ENCODE measurements around the gene CCKAR.

Gene CCKAR

DNA sequence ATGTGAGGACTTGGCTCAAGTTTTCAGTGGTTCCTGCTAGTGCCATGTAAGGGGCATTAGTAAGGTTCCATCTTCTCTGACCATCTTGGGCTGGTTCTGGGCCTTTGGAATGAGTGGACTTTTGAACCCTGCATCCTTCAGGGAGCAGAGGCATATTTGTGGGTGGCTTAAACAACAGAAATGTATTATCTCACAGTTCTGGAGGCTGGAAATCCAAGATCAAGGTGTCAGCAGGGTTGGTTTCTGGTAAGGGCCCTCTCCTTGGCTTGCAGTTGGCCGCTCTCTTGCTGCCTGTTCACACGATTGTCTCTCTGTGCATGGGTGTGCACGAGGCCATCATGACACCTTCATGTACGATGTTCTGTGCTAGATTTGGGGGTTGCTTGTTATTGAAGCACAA lies 21.3 kb downstream of the CCKAR start:
- Histone ChIP-seq H3K36me3 (ENCODE audit: control insufficient read depth, insufficient read depth, low read length) (no peaks in the 10 kb centered on the region), H3K4me3 (ENCODE audit: low read depth, low read length) (no peak overlapping the region), H3K4me1 (ENCODE audit: control insufficient read depth, insufficient read depth, low read length) (peaks cover 3% of the 10 kb centered on the region; the same call in 1 of the 2 replicates), H3K27ac (ENCODE audit: low read depth, low read length) (no peak overlapping the region), H3K9ac (ENCODE audit: low read depth, low read length) (no peak overlapping the region), H3K9me3 (ENCODE audit: control insufficient read depth, insufficient read depth, low read length) (no peaks in the 10 kb centered on the region), H3K27me3 (ENCODE audit: control insufficient read depth, insufficient read depth, low read length) (no peaks in the 10 kb centered on the region)

DNA sequence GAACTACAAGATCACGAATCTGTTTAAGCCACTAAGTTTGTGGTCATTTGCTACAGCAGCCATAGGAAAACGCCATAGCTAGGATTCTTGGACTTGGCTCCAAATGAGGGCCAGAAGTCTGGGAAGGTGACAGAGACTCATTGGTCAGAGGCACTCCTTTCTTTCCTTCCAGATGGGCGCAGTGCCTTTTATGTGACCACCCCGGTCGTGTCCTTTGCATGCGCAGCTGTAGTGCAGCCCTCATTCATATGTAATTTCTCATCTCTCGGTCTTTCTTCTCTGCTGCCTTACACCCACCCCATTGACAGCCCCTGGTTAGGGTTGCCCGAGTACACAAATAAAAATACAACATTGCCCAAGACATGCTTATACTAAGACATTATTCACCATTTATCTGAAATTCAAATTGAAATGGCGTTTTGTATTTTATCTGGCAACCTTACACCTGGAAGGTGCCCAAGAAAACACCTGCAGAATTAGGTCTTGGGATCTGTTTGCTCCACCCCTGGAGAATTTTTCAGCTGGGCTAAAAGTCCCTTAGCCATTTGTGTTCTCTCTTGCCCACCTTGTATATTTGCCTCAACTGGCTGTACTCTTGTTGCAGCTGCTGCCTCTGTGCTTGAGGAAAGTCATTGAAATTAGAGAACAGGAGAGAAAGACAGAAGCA lies 21.9 kb downstream of the CCKAR start:
- Histone ChIP-seq H3K27me3 (ENCODE audit: control insufficient read depth, insufficient read depth, low read length) (no peaks in the 10 kb centered on the region), H3K9me3 (ENCODE audit: control insufficient read depth, insufficient read depth, low read length) (no peaks in the 10 kb centered on the region), H3K4me3 (ENCODE audit: low read depth, low read length) (no peak overlapping the region), H3K9ac (ENCODE audit: low read depth, low read length) (no peak overlapping the region), H3K4me1 (ENCODE audit: control insufficient read depth, insufficient read depth, low read length) (peaks cover 3% of the 10 kb centered on the region; the same call in 1 of the 2 replicates), H3K36me3 (ENCODE audit: control insufficient read depth, insufficient read depth, low read length) (no peaks in the 10 kb centered on the region), H3K27ac (ENCODE audit: low read depth, low read length) (no peak overlapping the region)

DNA sequence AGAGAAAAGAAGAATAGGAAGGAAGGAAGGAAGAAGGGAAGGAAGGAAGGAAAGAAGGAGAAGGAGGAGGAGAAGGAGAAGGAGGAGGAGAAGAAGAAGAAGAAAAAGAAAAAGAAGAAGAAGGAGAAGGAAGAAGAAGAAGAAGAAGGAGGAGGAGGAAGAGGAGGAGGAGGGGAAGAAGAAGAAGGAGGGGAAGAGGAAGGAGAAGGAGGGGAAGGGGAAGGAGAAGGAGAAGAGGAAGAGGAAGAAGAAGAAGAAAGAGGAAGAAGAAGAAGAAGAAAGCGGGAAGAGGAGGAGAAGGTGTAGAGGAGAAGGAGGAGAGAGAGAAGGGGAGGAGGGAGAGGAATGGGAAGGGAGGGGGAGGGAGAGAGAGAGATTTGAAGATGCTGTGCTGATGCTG lies 22.6 kb downstream of the CCKAR start:
- H3K27ac ChIP-seq (ENCODE audit: low read depth, low read length), result no peak overlapping the region
- no peak overlapping the region for H3K4me3 ChIP-seq (ENCODE audit: low read depth, low read length)
- peaks cover 3% of the 10 kb centered on the region; the same call in 1 of the 2 replicates for H3K4me1 ChIP-seq (ENCODE audit: control insufficient read depth, insufficient read depth, low read length)
- H3K36me3 ChIP-seq (ENCODE audit: control insufficient read depth, insufficient read depth, low read length), result no peaks in the 10 kb centered on the region
- H3K27me3 ChIP-seq (ENCODE audit: control insufficient read depth, insufficient read depth, low read length), result no peaks in the 10 kb centered on the region
- no peak overlapping the region for H3K9ac ChIP-seq (ENCODE audit: low read depth, low read length)
- H3K9me3 ChIP-seq (ENCODE audit: control insufficient read depth, insufficient read depth, low read length), result no peaks in the 10 kb centered on the region

DNA sequence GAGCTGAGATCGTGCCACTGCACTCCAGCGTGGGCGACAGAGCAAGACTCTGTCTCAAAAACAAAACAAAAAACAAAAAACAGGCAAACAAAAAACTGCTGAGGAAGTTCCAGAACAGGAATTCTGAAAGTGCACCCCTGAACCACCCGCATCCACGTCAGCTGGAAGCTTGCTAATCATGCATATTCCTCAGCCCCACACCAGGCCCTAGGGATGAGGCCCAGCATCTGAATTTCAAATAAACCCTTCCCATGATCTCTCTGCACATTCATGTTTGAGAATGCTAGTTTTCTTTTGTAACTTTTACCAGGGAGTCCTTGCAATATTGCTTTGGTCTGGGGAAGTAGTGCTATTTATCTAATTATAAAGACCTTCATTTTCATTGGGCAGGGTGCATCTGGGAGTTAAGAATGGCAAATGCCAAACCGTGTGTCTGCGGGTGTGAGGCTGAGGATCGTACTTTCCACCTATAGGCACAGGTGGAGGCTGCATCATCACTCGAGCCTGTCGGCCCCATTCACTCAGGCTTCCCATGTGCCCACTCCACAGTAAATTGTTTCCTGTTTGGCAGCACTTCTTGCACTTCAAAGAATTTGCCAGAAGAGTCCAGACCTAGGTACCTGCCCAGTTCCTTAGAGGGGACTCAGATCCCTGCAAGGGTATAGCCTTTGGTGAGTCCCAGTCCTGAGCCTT lies 23.6 kb downstream of the CCKAR start:
- peaks cover 3% of the 10 kb centered on the region; the same call in 1 of the 2 replicates for H3K4me1 ChIP-seq (ENCODE audit: control insufficient read depth, insufficient read depth, low read length)
- H3K36me3 ChIP-seq (ENCODE audit: control insufficient read depth, insufficient read depth, low read length), result no peaks in the 10 kb centered on the region
- no peak overlapping the region for H3K4me3 ChIP-seq (ENCODE audit: low read depth, low read length)
- no peaks in the 10 kb centered on the region for H3K9me3 ChIP-seq (ENCODE audit: control insufficient read depth, insufficient read depth, low read length)
- H3K27ac ChIP-seq (ENCODE audit: low read depth, low read length), result no peak overlapping the region
- H3K27me3 ChIP-seq (ENCODE audit: control insufficient read depth, insufficient read depth, low read length), result no peaks in the 10 kb centered on the region
- H3K9ac ChIP-seq (ENCODE audit: low read depth, low read length), result no peak overlapping the region

DNA sequence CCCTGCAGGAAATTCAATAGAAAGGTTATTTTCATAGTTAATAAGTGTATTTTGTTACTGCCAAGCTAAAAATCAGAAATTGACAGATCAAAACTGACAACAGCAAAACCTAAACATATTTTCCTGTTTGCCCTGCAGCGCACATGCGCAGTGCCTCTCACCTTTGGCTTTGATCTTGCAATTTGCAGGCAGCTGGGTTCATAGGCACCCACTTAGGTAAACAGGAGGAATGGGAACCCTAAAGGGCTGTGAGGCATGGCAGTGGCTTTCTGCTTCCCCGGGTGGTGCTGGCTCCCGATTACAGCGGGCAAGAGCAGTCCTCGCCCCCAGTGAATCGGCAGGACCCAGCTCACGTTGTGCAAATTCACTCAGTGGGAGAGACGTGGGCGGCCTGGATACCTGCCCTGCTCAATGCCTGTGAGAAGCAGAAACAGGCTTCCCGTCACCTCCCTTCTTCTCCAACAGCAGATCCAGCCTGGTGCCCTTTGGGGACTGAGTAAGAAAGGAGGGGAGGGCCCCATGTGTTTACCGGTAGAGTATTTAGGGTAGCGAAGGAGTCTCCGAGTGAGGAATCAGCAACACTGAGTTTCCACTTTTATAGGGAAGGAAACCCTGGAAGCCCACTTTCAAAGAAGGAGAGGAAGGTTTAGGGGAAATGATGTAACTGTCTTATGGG lies 25.7 kb downstream of the CCKAR start:
- Histone ChIP-seq H3K27me3 (ENCODE audit: control insufficient read depth, insufficient read depth, low read length) (no peaks in the 10 kb centered on the region), H3K9ac (ENCODE audit: low read depth, low read length) (no peak overlapping the region), H3K27ac (ENCODE audit: low read depth, low read length) (no peak overlapping the region), H3K9me3 (ENCODE audit: control insufficient read depth, insufficient read depth, low read length) (no peaks in the 10 kb centered on the region), H3K36me3 (ENCODE audit: control insufficient read depth, insufficient read depth, low read length) (no peaks in the 10 kb centered on the region), H3K4me1 (ENCODE audit: control insufficient read depth, insufficient read depth, low read length) (peaks cover 3% of the 10 kb centered on the region; the same call in 1 of the 2 replicates), H3K4me3 (ENCODE audit: low read depth, low read length) (no peak overlapping the region)

DNA sequence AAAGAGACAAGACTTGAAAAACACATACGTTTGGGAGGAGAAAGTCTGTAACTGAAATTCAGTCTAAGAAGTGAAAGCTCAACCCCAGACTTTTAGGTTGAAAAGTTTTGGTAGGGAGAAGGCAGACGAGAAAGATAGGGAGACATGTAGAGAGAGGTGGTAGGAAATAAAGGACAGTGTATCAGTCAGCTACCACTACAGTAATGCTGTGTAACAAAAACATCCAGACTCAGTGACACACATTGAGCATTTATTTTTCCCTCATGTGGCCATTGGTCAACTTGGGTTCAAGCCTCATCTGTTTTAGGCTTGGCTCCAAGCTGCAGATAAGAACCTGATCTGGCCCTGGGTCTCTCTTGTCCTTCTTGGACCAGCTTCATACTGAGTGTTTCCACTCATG lies 26.9 kb downstream of the CCKAR start:
- Histone ChIP-seq H3K27me3 (ENCODE audit: control insufficient read depth, insufficient read depth, low read length) (no peaks in the 10 kb centered on the region), H3K4me3 (ENCODE audit: low read depth, low read length) (no peak overlapping the region), H3K9me3 (ENCODE audit: control insufficient read depth, insufficient read depth, low read length) (no peaks in the 10 kb centered on the region), H3K9ac (ENCODE audit: low read depth, low read length) (no peak overlapping the region), H3K4me1 (ENCODE audit: control insufficient read depth, insufficient read depth, low read length) (peaks cover 6% of the 10 kb centered on the region; the same call in 1 of the 2 replicates), H3K36me3 (ENCODE audit: control insufficient read depth, insufficient read depth, low read length) (no peaks in the 10 kb centered on the region), H3K27ac (ENCODE audit: low read depth, low read length) (no peak overlapping the region)

DNA sequence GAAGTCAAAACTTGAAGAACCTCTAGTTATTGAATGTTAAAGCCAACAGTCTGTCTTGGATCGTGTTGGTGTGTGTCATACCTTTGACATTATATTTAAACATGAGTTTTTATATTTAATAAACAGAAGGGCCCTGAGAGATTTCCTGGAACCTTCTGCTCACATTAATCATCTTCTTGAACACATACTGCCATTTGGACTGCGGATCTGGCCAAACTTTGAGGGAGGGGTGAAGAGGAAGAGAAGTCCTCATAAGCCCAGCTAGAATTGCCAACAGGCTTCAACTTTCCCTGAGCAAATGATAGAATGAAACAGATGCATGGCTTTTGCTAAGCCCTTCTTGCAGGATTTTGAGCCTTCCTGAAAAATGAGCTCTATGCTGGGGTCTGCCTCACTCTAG lies 27.4 kb downstream of the CCKAR start:
- Histone ChIP-seq H3K9me3 (ENCODE audit: control insufficient read depth, insufficient read depth, low read length) (no peaks in the 10 kb centered on the region), H3K27ac (ENCODE audit: low read depth, low read length) (no peak overlapping the region), H3K4me3 (ENCODE audit: low read depth, low read length) (no peak overlapping the region), H3K27me3 (ENCODE audit: control insufficient read depth, insufficient read depth, low read length) (no peaks in the 10 kb centered on the region), H3K36me3 (ENCODE audit: control insufficient read depth, insufficient read depth, low read length) (no peaks in the 10 kb centered on the region), H3K4me1 (ENCODE audit: control insufficient read depth, insufficient read depth, low read length) (0 out of 2 replicates have a peak, but pooled peaks cover 3% of the 10 kb centered on the region), H3K9ac (ENCODE audit: low read depth, low read length) (no peak overlapping the region)

DNA sequence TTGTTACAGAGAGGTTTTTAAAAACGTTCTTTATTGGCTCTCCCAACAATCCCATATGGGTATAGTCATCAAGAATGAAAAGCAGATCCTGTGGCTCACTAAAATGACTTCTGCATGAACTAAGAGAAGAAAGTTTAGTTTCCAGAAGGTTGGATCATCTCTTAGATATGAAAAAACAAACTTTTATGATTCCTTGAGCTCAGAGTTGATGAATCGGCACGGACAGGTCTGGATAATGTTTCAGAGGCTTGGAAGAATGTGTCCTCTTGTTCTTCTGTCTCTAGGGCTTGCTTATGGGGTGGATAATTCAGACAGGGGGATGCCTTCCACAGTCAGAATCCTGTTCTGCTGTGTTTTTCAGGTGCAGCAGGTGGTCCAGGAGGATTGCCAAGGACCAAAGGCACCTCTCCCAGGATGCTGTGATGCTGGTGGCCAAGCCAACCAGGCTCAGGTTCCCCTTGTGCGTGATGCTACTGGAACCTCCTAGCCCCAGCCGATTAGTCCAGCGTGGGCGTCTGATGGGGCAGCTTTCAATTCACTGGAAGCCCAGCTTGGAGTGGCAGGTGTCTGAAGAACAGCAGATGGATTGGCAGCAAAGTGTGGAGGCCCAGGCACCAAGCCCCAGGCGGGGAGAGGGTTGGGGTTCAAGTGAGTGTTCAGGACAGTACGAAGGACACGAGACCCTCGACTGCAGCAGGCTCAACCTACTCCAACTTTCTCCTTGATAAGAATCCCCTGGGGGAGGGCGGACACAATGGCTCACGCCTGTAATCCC lies 30.3 kb downstream of the CCKAR start:
- no peaks in the 10 kb centered on the region for H3K36me3 ChIP-seq (ENCODE audit: control insufficient read depth, insufficient read depth, low read length)
- H3K9ac ChIP-seq (ENCODE audit: low read depth, low read length), result no peak overlapping the region
- H3K4me1 ChIP-seq (ENCODE audit: control insufficient read depth, insufficient read depth, low read length), result 0 out of 2 replicates have a peak, but pooled peaks cover 3% of the 10 kb centered on the region
- H3K9me3 ChIP-seq (ENCODE audit: control insufficient read depth, insufficient read depth, low read length), result no peaks in the 10 kb centered on the region
- H3K4me3 ChIP-seq (ENCODE audit: low read depth, low read length), result no peak overlapping the region
- H3K27ac ChIP-seq (ENCODE audit: low read depth, low read length), result no peak overlapping the region
- H3K27me3 ChIP-seq (ENCODE audit: control insufficient read depth, insufficient read depth, low read length), result no peaks in the 10 kb centered on the region

DNA sequence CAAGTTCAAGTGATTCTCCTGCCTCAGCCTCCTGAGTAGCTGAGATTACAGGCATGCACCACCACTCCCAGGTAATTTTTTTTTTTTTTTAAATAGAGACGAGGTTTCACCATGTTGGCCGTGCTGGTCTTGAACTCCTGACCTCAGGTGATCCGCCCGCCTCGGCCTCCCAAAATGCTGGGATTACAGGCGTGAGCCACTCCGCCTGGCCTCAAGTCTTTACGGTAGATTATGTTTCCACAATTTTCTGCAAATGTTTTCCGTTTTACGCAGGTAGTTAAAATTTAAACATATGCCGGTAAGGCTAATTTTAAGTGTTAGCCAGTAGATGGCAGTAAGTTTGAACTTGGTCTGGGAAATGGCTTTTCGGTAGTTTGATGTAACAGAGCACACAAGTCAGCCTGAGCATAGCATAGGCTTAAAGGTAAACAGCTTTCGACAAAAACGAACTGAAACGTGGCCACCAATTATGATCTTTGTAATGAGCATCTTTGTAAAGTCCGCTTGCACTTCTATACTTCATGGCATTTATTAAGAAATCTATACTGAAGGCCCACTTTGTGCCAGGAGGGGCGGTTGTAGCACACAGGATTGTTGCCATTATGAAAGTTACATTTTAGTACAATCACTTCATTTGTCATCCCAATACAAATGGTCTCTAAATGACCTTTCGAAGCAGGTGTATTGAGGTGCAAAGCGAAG lies 31.1 kb downstream of the CCKAR start:
- H3K27ac ChIP-seq (ENCODE audit: low read depth, low read length), result no peak overlapping the region
- H3K9me3 ChIP-seq (ENCODE audit: control insufficient read depth, insufficient read depth, low read length), result no peaks in the 10 kb centered on the region
- no peak overlapping the region for H3K9ac ChIP-seq (ENCODE audit: low read depth, low read length)
- H3K27me3 ChIP-seq (ENCODE audit: control insufficient read depth, insufficient read depth, low read length), result no peaks in the 10 kb centered on the region
- H3K4me1 ChIP-seq (ENCODE audit: control insufficient read depth, insufficient read depth, low read length), result 0 out of 2 replicates have a peak, but pooled peaks cover 3% of the 10 kb centered on the region
- H3K4me3 ChIP-seq (ENCODE audit: low read depth, low read length), result no peak overlapping the region
- no peaks in the 10 kb centered on the region for H3K36me3 ChIP-seq (ENCODE audit: control insufficient read depth, insufficient read depth, low read length)

DNA sequence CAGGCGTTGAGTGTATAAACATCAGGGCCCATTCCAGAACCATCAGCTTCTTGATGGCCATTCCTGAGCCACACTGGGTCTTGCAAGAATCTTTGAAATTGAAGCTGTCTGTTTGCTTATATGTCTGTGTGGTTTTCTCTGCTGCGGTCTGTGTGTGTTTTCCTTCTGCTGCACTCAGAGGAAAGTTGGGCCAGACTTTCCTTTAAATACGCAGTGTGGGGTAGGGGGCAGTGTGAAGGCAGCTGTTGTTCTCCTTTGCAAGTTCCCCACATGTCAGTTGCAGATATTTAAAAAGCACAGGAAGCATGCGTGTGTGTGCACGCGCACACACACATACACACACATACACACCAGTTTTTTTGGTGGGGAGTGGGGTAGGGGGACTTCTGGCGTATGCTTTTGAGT lies 32.1 kb downstream of the CCKAR start:
- Histone ChIP-seq H3K27ac (ENCODE audit: low read depth, low read length) (no peak overlapping the region), H3K27me3 (ENCODE audit: control insufficient read depth, insufficient read depth, low read length) (no peaks in the 10 kb centered on the region), H3K36me3 (ENCODE audit: control insufficient read depth, insufficient read depth, low read length) (no peaks in the 10 kb centered on the region), H3K4me1 (ENCODE audit: control insufficient read depth, insufficient read depth, low read length) (peaks cover 3% of the 10 kb centered on the region; the same call in 1 of the 2 replicates), H3K9me3 (ENCODE audit: control insufficient read depth, insufficient read depth, low read length) (no peaks in the 10 kb centered on the region), H3K4me3 (ENCODE audit: low read depth, low read length) (no peak overlapping the region), H3K9ac (ENCODE audit: low read depth, low read length) (no peak overlapping the region)
